Measurements from ENCODE around the gene BHLHA15.
"Not testable (repeated sequence)": the region's sequence is repeated elsewhere in the genome, so short reads cannot be mapped to it uniquely, and the experiment has no call there.

BHLHA15 gene

GRCh38 chr7:98210513-98211220 lies 572 bp upstream of the BHLHA15 start:
- no peak for DNase-seq (ENCODE audit: low read depth in 3 of 3)

- no peak for DNase-seq (ENCODE audit: low read depth in 3 of 3)
These were observed 665 bp downstream of the BHLHA15 start for GRCh38 chr7:98211676-98212531.

GRCh38 chr7:98212532-98213041 lies 1.3 kb downstream of the BHLHA15 start:
- DNase-seq (ENCODE audit: low read depth in 3 of 3) = no peak

GRCh38 chr7:98213296-98213887 lies 2.2 kb downstream of the BHLHA15 start:
- DNase-seq (ENCODE audit: low read depth in 3 of 3) = no peak

- DNase-seq (ENCODE audit: low read depth in 3 of 3) = no peak
These were observed 2.9 kb downstream of the BHLHA15 start for GRCh38 chr7:98213888-98214810.

GRCh38 chr7:98214811-98215321 lies 3.6 kb downstream of the BHLHA15 start:
- DNase-seq (ENCODE audit: low read depth in 3 of 3) = no peak

GRCh38 chr7:98215561-98216495 lies 4.6 kb downstream of the BHLHA15 start:
- DNase-seq (ENCODE audit: low read depth in 3 of 3) = no peak

- no peak for DNase-seq (ENCODE audit: low read depth in 3 of 3)
These were observed 5.8 kb downstream of the BHLHA15 start for GRCh38 chr7:98216941-98217622.

GRCh38 chr7:98217623-98218582 lies 6.7 kb downstream of the BHLHA15 start:
- DNase-seq (ENCODE audit: low read depth in 3 of 3) = no peak

GRCh38 chr7:98219382-98219781 lies 8.1 kb downstream of the BHLHA15 start:
- not testable (repeated sequence) for DNase-seq (ENCODE audit: low read depth in 3 of 3)

GRCh38 chr7:98221611-98222532 lies 10.6 kb downstream of the BHLHA15 start:
- no peak for DNase-seq (ENCODE audit: low read depth in 3 of 3)

GRCh38 chr7:98222533-98223195 lies 11.4 kb downstream of the BHLHA15 start:
- DNase-seq (ENCODE audit: low read depth in 3 of 3) = no peak

GRCh38 chr7:98223351-98223897 lies 12.2 kb downstream of the BHLHA15 start:
- DNase-seq (ENCODE audit: low read depth in 3 of 3) = no peak

GRCh38 chr7:98223898-98224700 lies 12.9 kb downstream of the BHLHA15 start:
- no peak for DNase-seq (ENCODE audit: low read depth in 3 of 3)

- DNase-seq (ENCODE audit: low read depth in 3 of 3) = no peak
These were observed 13.5 kb downstream of the BHLHA15 start for GRCh38 chr7:98224701-98225181.

Measured in stimulated activated CD4-positive, alpha-beta T cell treated with anti-CD3 and anti-CD28 coated beads, TNF-alpha, amount 100 ng/mL, for 4 hours (primary cell).